GM23338 (cell line): Measurements from ENCODE around the gene TVP23A. TPM values are rescaled to one million over a fixed set of nuclear protein-coding genes. Genes with fewer than 3 reads are reported as not detected.

Experiments
- ATAC-seq: fragments of 200-7000 bp; cut with Tn5 transposase; 3 replicates; pipeline ENCODE4 v1.9.1; 2020
- DNase-seq: peaks from one replicate; pipeline ENCODE4 v3.0.0-alpha.2; 2015; ENCODE audit warnings: low spot score
- H2AFZ ChIP-seq: fragments of 200-600 bp; sonication (generic); 2 replicates; pipeline ENCODE4 v1.8.0; 2016; ENCODE audit warnings: antibody characterized with exemption, mild to moderate bottlenecking, moderate library complexity
- H3F3A ChIP-seq: fragments of 200-600 bp; sonication (generic); replicated peaks from 2 replicates; pipeline ENCODE4 v1.8.0; 2017; ENCODE audit warnings: antibody characterized with exemption, mixed run types, low read depth
- H3K27ac ChIP-seq: fragments of 200-600 bp; sonication (generic); 2 replicates; pipeline ENCODE4 v1.6.1; 2016; ENCODE audit warnings: low read depth
- H3K27me3 ChIP-seq: fragments of 200-600 bp; sonication (generic); 2 replicates; pipeline ENCODE4 v1.8.0; 2016; ENCODE audit warnings: mild to moderate bottlenecking, mixed run types, moderate library complexity; ENCODE audit not compliant: insufficient read depth
- H3K36me3 ChIP-seq: fragments of 200-600 bp; sonication (generic); 2 replicates; pipeline ENCODE4 v1.8.0; 2016; ENCODE audit warnings: mild to moderate bottlenecking; ENCODE audit not compliant: insufficient read depth
- H3K4me1 ChIP-seq: fragments of 200-600 bp; sonication (generic); 2 replicates; pipeline ENCODE4 v1.8.0; 2016; ENCODE audit warnings: mild to moderate bottlenecking, moderate library complexity; ENCODE audit not compliant: insufficient read depth
- H3K4me2 ChIP-seq: fragments of 200-600 bp; sonication (generic); 2 replicates; pipeline ENCODE4 v1.7.1; 2017; ENCODE audit warnings: mixed run types
- H3K4me3 ChIP-seq: fragments of 200-600 bp; sonication (generic); 2 replicates; pipeline ENCODE4 v1.6.1; 2016; ENCODE audit warnings: mixed run types
- H3K79me2 ChIP-seq: fragments of 200-600 bp; sonication (generic); replicated peaks from 2 replicates; pipeline ENCODE4 v1.8.0; 2017; ENCODE audit warnings: mild to moderate bottlenecking; ENCODE audit not compliant: insufficient read depth
- H3K9me2 ChIP-seq: fragments of 200-600 bp; sonication (generic); 2 replicates; pipeline ENCODE4 v1.8.0; 2017; ENCODE audit not compliant: insufficient read depth
- H4K20me1 ChIP-seq: fragments of 200-600 bp; sonication (generic); replicated peaks from 2 replicates; pipeline ENCODE4 v1.8.0; 2017; ENCODE audit warnings: mild to moderate bottlenecking; ENCODE audit not compliant: insufficient read depth
- H3K27ac Mint-ChIP-seq: 2 replicates; pipeline ENCODE4 v1.8.0; 2020; ENCODE audit warnings: inconsistent platforms, mild to moderate bottlenecking, moderate library complexity, mixed read lengths
- H3K27me3 Mint-ChIP-seq: 3 replicates; pipeline ENCODE4 v1.8.0; 2022; ENCODE audit warnings: low read depth, mild to moderate bottlenecking, moderate library complexity, mixed read lengths, inconsistent platforms; ENCODE audit not compliant: insufficient read depth, poor library complexity
- H3K36me3 Mint-ChIP-seq: 3 replicates; pipeline ENCODE4 v1.8.0; 2021; ENCODE audit warnings: low read depth, mild to moderate bottlenecking, inconsistent platforms, moderate library complexity, mixed read lengths
- H3K4me1 Mint-ChIP-seq: 3 replicates; pipeline ENCODE4 v1.8.0; 2020; ENCODE audit warnings: mild to moderate bottlenecking, inconsistent platforms, mixed read lengths
- H3K4me3 Mint-ChIP-seq: 3 replicates; pipeline ENCODE4 v1.8.0; 2021; ENCODE audit warnings: moderate library complexity, mild to moderate bottlenecking, inconsistent platforms, mixed read lengths
- H3K9me3 Mint-ChIP-seq: 3 replicates; pipeline ENCODE4 v1.8.0; 2020; ENCODE audit warnings: moderate library complexity, mild to moderate bottlenecking, inconsistent platforms, mixed read lengths
- CREB1 ChIP-seq: fragments of 250-450 bp; sonication (Bioruptor Pico); IDR thresholded peaks from 2 replicates; pipeline ENCODE4 v1.5.0; 2020; ENCODE audit warnings: low read depth, mild to moderate bottlenecking, moderate library complexity
- ETS1 ChIP-seq: IDR thresholded peaks from 2 replicates; pipeline ENCODE4 v1.6.1; 2016; ENCODE audit warnings: antibody characterized with exemption
- EZH2 ChIP-seq: fragments of 200-600 bp; sonication (generic); IDR thresholded peaks from one replicate; pipeline ENCODE4 v1.8.0; 2017; ENCODE audit warnings: antibody characterized with exemption, mild to moderate bottlenecking, low read depth; ENCODE audit not compliant: unreplicated experiment
- EZH2phosphoT487 ChIP-seq: fragments of 200-600 bp; sonication (generic); IDR thresholded peaks from one replicate; pipeline ENCODE4 v1.8.1; 2018; ENCODE audit warnings: antibody characterized with exemption; ENCODE audit not compliant: unreplicated experiment
- JUNB ChIP-seq: IDR thresholded peaks from one replicate; pipeline ENCODE4 v1.6.1; 2016; ENCODE audit warnings: antibody characterized with exemption; ENCODE audit not compliant: unreplicated experiment
- NANOG ChIP-seq: IDR thresholded peaks from 2 replicates; pipeline ENCODE4 v1.6.1; 2016; ENCODE audit warnings: antibody characterized with exemption, borderline replicate concordance
- POLR2AphosphoS5 ChIP-seq: IDR thresholded peaks from 2 replicates; pipeline ENCODE4 v1.6.1; 2016; ENCODE audit warnings: antibody characterized with exemption, low read depth
- STAT1 ChIP-seq: IDR thresholded peaks from one replicate; pipeline ENCODE4 v1.6.1; 2016; ENCODE audit warnings: antibody characterized with exemption; ENCODE audit not compliant: unreplicated experiment
- ZNF114 ChIP-seq: fragments of 250-450 bp; sonication (Bioruptor Pico); IDR thresholded peaks from 2 replicates; pipeline ENCODE4 v1.5.0; 2020; ENCODE audit warnings: mild to moderate bottlenecking, moderate library complexity
- ZNF331 ChIP-seq: fragments of 250-450 bp; sonication (Bioruptor Pico); IDR thresholded peaks from 2 replicates; pipeline ENCODE4 v1.5.0; 2020; ENCODE audit warnings: low read depth, mild to moderate bottlenecking, moderate library complexity
- ZNF462 ChIP-seq: fragments of 250-450 bp; sonication (Bioruptor Pico); IDR thresholded peaks from 2 replicates; pipeline ENCODE4 v1.5.0; 2020; ENCODE audit warnings: mild to moderate bottlenecking, moderate library complexity
- polyA plus RNA-seq: library from polyadenylated mRNA; unstranded; fragments of >200 nt; fragmentation: Nextera tagmentation; extraction: Ambion mirVana; gene quantifications from 2 replicates; pipeline ENCODE4 v1.2.1, GENCODE V29; 2016
- total RNA-seq: library from RNA; depleted of rRNA; stranded (reverse); fragments of >200 nt; shearing (Covaris generic); gene quantifications from 2 replicates; pipeline ENCODE4 v1.2.3, GENCODE V29; 2014
- TF ChIP-seq, protein P1 (sequence below), 2 experiments: fragments of 200-600 bp in 1 of 2; sonication (generic) in 1 of 2; conservative IDR thresholded peaks; 2 replicates each; pipeline versions ENCODE4 v1.5.1 to v1.6.1; 2016 to 2017; ENCODE audit warnings: antibody characterized with exemption in 2 of 2, low read depth in 2 of 2, mild to moderate bottlenecking in 2 of 2, moderate library complexity in 1 of 2
- TF ChIP-seq, protein P2 (sequence below): IDR thresholded peaks from one replicate; pipeline ENCODE4 v1.6.1; 2018; ENCODE audit warnings: antibody characterized with exemption; ENCODE audit not compliant: unreplicated experiment

TVP23A gene
- total and polyA plus RNA-seq, 2 experiments from 2014 or later: 2.8 to 4.5 TPM

DNA sequence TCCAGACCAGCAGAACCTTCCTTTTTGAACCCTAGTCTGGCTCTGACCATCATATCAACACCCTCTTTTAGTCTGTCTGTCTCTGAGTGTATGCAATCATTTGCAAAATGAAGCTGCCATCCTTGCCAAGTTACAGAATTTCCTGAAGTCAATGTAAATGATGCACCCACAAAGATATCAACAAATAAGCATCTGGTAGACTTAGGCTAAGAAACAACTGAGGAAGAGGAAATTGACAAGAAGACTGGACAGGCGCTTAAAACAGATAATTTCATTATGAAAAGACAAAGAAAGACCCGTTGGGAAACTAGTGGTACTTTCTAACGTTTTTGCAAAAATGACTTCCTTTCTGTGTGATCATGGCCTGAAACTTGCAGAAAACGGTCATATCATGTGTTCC, 33.7 kb upstream of the TVP23A start:
- Histone ChIP-seq H3K27me3 (no peaks in the 10 kb centered on the region), H3F3A (no peaks in the 10 kb centered on the region), H3K4me3 (no peak overlapping the region), H3K4me2 (no peak overlapping the region), H4K20me1 (no peaks in the 10 kb centered on the region), H3K4me1 (no peaks in the 10 kb centered on the region), H3K79me2 (no peaks in the 10 kb centered on the region), H3K36me3 (no peaks in the 10 kb centered on the region), H3K27ac (no peak overlapping the region), H2AFZ (no peak overlapping the region), H3K9me2 (no peaks in the 10 kb centered on the region)
- ATAC-seq (no peak), DNase-seq (no peak)
- Mint-ChIP-seq H3K27me3 (peaks cover 8% of the 10 kb centered on the region), H3K36me3 (no peaks in the 10 kb centered on the region), H3K4me1 (no peaks in the 10 kb centered on the region), H3K9me3 (no peaks in the 10 kb centered on the region), H3K4me3 (no peak overlapping the region), H3K27ac (no peak overlapping the region)
- TF ChIP-seq ZNF462 (CRISPR knock-in tag) (no peak), POLR2AphosphoS5 (no peak), ETS1 (no peak), CREB1 (no peak), ZNF331 (CRISPR knock-in tag) (no peak), STAT1 (no peak), NANOG (no peak), EZH2 (no peak), EZH2phosphoT487 (no peak), ZNF114 (CRISPR knock-in tag) (no peak), JUNB (no peak)
- TF ChIP-seq, protein P1, sequence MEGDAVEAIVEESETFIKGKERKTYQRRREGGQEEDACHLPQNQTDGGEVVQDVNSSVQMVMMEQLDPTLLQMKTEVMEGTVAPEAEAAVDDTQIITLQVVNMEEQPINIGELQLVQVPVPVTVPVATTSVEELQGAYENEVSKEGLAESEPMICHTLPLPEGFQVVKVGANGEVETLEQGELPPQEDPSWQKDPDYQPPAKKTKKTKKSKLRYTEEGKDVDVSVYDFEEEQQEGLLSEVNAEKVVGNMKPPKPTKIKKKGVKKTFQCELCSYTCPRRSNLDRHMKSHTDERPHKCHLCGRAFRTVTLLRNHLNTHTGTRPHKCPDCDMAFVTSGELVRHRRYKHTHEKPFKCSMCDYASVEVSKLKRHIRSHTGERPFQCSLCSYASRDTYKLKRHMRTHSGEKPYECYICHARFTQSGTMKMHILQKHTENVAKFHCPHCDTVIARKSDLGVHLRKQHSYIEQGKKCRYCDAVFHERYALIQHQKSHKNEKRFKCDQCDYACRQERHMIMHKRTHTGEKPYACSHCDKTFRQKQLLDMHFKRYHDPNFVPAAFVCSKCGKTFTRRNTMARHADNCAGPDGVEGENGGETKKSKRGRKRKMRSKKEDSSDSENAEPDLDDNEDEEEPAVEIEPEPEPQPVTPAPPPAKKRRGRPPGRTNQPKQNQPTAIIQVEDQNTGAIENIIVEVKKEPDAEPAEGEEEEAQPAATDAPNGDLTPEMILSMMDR (conservative IDR thresholded peaks at IDR 0.05; ENCODE audit: low read depth in 2 of 2): no peak
- TF ChIP-seq, protein P2, sequence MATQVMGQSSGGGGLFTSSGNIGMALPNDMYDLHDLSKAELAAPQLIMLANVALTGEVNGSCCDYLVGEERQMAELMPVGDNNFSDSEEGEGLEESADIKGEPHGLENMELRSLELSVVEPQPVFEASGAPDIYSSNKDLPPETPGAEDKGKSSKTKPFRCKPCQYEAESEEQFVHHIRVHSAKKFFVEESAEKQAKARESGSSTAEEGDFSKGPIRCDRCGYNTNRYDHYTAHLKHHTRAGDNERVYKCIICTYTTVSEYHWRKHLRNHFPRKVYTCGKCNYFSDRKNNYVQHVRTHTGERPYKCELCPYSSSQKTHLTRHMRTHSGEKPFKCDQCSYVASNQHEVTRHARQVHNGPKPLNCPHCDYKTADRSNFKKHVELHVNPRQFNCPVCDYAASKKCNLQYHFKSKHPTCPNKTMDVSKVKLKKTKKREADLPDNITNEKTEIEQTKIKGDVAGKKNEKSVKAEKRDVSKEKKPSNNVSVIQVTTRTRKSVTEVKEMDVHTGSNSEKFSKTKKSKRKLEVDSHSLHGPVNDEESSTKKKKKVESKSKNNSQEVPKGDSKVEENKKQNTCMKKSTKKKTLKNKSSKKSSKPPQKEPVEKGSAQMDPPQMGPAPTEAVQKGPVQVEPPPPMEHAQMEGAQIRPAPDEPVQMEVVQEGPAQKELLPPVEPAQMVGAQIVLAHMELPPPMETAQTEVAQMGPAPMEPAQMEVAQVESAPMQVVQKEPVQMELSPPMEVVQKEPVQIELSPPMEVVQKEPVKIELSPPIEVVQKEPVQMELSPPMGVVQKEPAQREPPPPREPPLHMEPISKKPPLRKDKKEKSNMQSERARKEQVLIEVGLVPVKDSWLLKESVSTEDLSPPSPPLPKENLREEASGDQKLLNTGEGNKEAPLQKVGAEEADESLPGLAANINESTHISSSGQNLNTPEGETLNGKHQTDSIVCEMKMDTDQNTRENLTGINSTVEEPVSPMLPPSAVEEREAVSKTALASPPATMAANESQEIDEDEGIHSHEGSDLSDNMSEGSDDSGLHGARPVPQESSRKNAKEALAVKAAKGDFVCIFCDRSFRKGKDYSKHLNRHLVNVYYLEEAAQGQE: no peak
